NCI-H2196 treated with DMSO at 0.1 percent for 48 hours (cell line): ENCODE results near the gene STK32B.
"Not testable (repeated sequence)": the region's sequence is repeated elsewhere in the genome, so short reads cannot be mapped to it uniquely, and the experiment has no call there.

ENCODE experiments used
- DNase-seq: peaks from one replicate; lab custom pipeline; 2025; ENCODE audit not compliant: unreplicated experiment; lab: John Stamatoyannopoulos, UW

STK32B gene

GRCh38 chr4:5423670-5424069 is 372.4 kb downstream of the STK32B start:
- DNase-seq: no peak

GRCh38 chr4:5424211-5424610 is 372.9 kb downstream of the STK32B start:
- DNase-seq: no peak

- DNase-seq: no peak
These were observed 373.6 kb downstream of the STK32B start for GRCh38 chr4:5424901-5425300.

- no peak for DNase-seq
These were observed 378.5 kb downstream of the STK32B start for GRCh38 chr4:5429747-5430146.

GRCh38 chr4:5433196-5433595 is 381.9 kb downstream of the STK32B start:
- DNase-seq: no peak

- no peak for DNase-seq
These were observed 383.9 kb downstream of the STK32B start for GRCh38 chr4:5435201-5435600.

GRCh38 chr4:5435823-5436222 is 384.5 kb downstream of the STK32B start:
- DNase-seq: no peak

- DNase-seq: not testable (repeated sequence)
These were observed 392.9 kb downstream of the STK32B start for GRCh38 chr4:5443976-5444802.

- no peak for DNase-seq
These were observed 393.7 kb downstream of the STK32B start for GRCh38 chr4:5444918-5445517.

- no peak for DNase-seq
These were observed 395.4 kb downstream of the STK32B start for GRCh38 chr4:5446595-5447226.

GRCh38 chr4:5447755-5448154 is 396.5 kb downstream of the STK32B start:
- DNase-seq: no peak

- DNase-seq: no peak
These were observed 396.9 kb downstream of the STK32B start for GRCh38 chr4:5448221-5448620.

GRCh38 chr4:5451243-5451642 is 400.0 kb downstream of the STK32B start:
- no peak for DNase-seq

GRCh38 chr4:5452156-5452555 is 400.9 kb downstream of the STK32B start:
- DNase-seq: no peak

GRCh38 chr4:5455003-5455585 is 403.8 kb downstream of the STK32B start:
- DNase-seq: no peak

GRCh38 chr4:5456296-5456845 is 405.1 kb downstream of the STK32B start:
- no peak for DNase-seq

GRCh38 chr4:5458676-5459075 is 407.4 kb downstream of the STK32B start:
- DNase-seq: no peak

- no peak for DNase-seq
These were observed 408.0 kb downstream of the STK32B start for GRCh38 chr4:5459236-5459635.

GRCh38 chr4:5460106-5460801 is 409.0 kb downstream of the STK32B start:
- no peak for DNase-seq

- no peak for DNase-seq
These were observed 410.2 kb downstream of the STK32B start for GRCh38 chr4:5461477-5461876.
